GM10266 (cell line): Measurements from ENCODE around the gene CAMK2N1.
"Not testable (repeated sequence)": the region's sequence is repeated elsewhere in the genome, so short reads cannot be mapped to it uniquely, and the experiment has no call there.

Source experiments
- DNase-seq: peaks from one replicate; pipeline ENCODE4 v3.0.0; 2012; ENCODE audit errors: extremely low spot score
- CTCF ChIP-seq: IDR thresholded peaks from 2 replicates; pipeline ENCODE4 v1.5.1; 2012; ENCODE audit warnings: mild to moderate bottlenecking, low read depth; ENCODE audit not compliant: control insufficient read depth, insufficient read depth; ENCODE audit errors: missing control alignments

The CAMK2N1 gene

GRCh38 chr1:20526267-20526666, 40.3 kb upstream of the CAMK2N1 start:
- no peak for TF ChIP-seq CTCF
- DNase-seq, result no peak

GRCh38 chr1:20521960-20522861, 36.2 kb upstream of the CAMK2N1 start:
- peak; percentile 89 for TF ChIP-seq CTCF
- DNase-seq, result peak; percentile 48

DNA sequence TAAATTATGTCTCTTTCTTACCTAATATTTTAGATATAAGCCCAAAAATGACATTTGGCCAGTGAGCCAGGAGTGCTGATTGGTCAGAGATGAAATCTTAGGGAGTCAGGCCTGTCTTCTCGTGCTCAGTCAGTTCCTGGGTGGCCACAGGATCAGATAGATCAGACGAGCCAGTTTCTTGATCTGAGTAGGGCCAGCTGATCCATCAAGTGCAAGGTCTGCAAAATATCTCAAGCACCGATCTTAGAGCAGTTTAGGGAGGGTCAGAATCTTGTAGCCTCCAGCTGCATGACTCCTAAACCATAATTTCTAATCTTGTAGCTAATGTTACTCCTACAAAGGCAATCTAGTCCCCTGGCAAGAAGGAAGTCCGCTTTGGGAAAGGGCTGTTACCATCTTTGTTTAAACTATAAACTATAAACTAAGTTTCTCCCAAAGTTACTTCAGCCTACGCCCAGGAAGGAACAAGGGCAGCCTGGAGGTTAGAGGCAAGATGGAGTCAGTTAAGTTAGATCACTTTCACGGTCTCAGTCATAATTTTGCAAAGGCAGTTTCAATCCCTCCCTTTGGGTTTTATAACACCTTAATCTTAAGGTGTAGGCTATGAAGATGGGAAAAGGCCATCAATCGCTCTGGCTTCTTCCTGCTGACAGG, 33.7 kb upstream of the CAMK2N1 start:
- not testable (repeated sequence) for DNase-seq

DNA sequence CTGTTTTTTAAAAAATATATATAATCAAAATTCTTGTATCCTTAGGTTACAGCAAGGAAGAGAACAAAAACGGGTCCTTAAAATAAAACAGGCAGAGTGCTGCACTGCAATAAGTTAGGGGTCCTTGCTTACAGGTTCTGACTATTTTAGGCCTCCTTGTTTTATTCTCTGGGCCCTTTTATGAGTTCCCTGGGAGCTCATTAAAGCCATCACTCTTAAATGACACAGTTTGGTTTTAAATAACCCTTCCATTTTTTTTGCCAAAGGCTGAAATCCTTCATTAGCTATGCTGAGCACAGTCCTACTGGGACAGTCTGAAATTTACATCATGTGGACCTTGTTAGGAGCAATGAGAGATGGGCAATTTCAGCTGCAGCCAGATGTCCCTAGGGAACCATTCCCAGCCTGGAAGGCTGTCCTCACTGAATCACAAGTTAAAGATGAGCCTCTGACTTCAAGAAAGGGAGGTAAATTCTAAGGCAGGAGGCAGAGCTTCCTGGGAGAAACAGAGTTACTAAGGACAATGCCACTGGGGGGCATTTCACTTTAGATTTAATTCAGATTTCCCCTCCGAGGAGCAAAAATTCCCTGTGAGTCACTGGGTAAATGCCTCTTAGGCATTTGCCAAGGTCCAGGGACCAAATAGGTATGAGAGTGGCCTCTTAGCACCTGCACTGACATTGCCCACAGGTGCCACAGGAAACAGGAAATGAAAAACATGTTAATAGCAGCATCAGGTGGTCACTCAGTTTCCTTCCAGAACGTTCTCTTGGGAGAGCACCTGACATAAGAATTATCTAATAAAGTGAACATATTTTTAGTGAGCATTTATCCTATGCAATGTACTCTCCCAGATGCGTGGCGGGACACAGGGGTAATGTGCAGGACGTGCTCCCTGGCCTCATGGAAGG, 25.8 kb upstream of the CAMK2N1 start:
- TF ChIP-seq CTCF, result no peak
- no peak for DNase-seq

- DNase-seq, result no peak
- no peak for TF ChIP-seq CTCF
These were observed 22.4 kb upstream of the CAMK2N1 start for GRCh38 chr1:20508411-20508771.

GRCh38 chr1:20507564-20508410, 21.8 kb upstream of the CAMK2N1 start, which contains the start of gene MUL1:
MUL1 (minus strand) TSS chr1:20508151; CDS start chr1:20508024, 127 bp downstream.
- peak; percentile 90 for DNase-seq
- no peak for TF ChIP-seq CTCF

DNA sequence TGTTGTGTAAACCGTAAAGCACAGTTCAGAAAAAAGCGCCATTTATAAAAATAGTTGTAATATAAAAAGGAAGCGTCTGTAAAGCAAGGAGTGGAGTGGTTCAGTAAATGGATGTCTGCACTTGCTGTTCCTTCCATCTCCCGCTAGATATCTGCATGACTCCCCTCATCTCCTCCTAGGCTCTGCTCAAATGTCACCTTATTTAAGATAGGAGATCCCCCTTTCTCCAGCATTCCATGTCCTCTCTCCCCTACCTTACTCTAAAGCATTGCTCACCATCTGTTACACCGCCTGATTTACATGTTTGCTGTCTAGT, 21.2 kb upstream of the CAMK2N1 start:
- TF ChIP-seq CTCF, result no peak
- no peak for DNase-seq
